Measurements from ENCODE around the gene ETV3.

The ETV3 gene

GRCh38 chr1:157137046-157137407, 1.2 kb downstream of the ETV3 start:
- TF ChIP-seq SIN3A (IDR thresholded peaks at IDR 0.05; ENCODE audit: borderline replicate concordance, insufficient read depth, low read length) (no peak), POLR2AphosphoS5 (IDR thresholded peaks at IDR 0.05; ENCODE audit: low read depth, low read length) (no peak), REST (IDR thresholded peaks at IDR 0.05; ENCODE audit: insufficient read depth in 1 of 2, low read depth in 2 of 2, low read length in 2 of 2) (no peak), TAF1 (IDR thresholded peaks at IDR 0.05; ENCODE audit: borderline replicate concordance, insufficient read depth, low read length) (no peak), FOXP2 (optimal IDR thresholded peaks at IDR 0.05; ENCODE audit: borderline replicate concordance, extremely low read depth, extremely low read length, insufficient read depth) (no peak)

GRCh38 chr1:157136133-157136532, 2.1 kb downstream of the ETV3 start:
- no peak for TF ChIP-seq POLR2AphosphoS5 (IDR thresholded peaks at IDR 0.05; ENCODE audit: low read depth, low read length)
- TF ChIP-seq SIN3A (IDR thresholded peaks at IDR 0.05; ENCODE audit: borderline replicate concordance, insufficient read depth, low read length): no peak
- no peak for TF ChIP-seq TAF1 (IDR thresholded peaks at IDR 0.05; ENCODE audit: borderline replicate concordance, insufficient read depth, low read length)

- no peak for TF ChIP-seq POLR2AphosphoS5 (IDR thresholded peaks at IDR 0.05; ENCODE audit: low read depth, low read length)
- no peak for TF ChIP-seq FOXP2 (optimal IDR thresholded peaks at IDR 0.05; ENCODE audit: borderline replicate concordance, extremely low read depth, extremely low read length, insufficient read depth)
- no peak for TF ChIP-seq REST (IDR thresholded peaks at IDR 0.05; ENCODE audit: insufficient read depth in 1 of 2, low read depth in 2 of 2, low read length in 2 of 2)
- TF ChIP-seq SIN3A (IDR thresholded peaks at IDR 0.05; ENCODE audit: borderline replicate concordance, insufficient read depth, low read length): no peak
- TF ChIP-seq TAF1 (IDR thresholded peaks at IDR 0.05; ENCODE audit: borderline replicate concordance, insufficient read depth, low read length): no peak
These were observed 2.5 kb downstream of the ETV3 start for GRCh38 chr1:157135646-157136045.

GRCh38 chr1:157135070-157135469, 3.1 kb downstream of the ETV3 start:
- no peak for TF ChIP-seq TAF1 (IDR thresholded peaks at IDR 0.05; ENCODE audit: borderline replicate concordance, insufficient read depth, low read length)
- no peak for TF ChIP-seq FOXP2 (optimal IDR thresholded peaks at IDR 0.05; ENCODE audit: borderline replicate concordance, extremely low read depth, extremely low read length, insufficient read depth)
- TF ChIP-seq POLR2AphosphoS5 (IDR thresholded peaks at IDR 0.05; ENCODE audit: low read depth, low read length): no peak
- TF ChIP-seq SIN3A (IDR thresholded peaks at IDR 0.05; ENCODE audit: borderline replicate concordance, insufficient read depth, low read length): no peak
- TF ChIP-seq REST (IDR thresholded peaks at IDR 0.05; ENCODE audit: insufficient read depth in 1 of 2, low read depth in 2 of 2, low read length in 2 of 2): no peak

- TF ChIP-seq POLR2AphosphoS5 (IDR thresholded peaks at IDR 0.05; ENCODE audit: low read depth, low read length) (no peak), SIN3A (IDR thresholded peaks at IDR 0.05; ENCODE audit: borderline replicate concordance, insufficient read depth, low read length) (no peak), REST (IDR thresholded peaks at IDR 0.05; ENCODE audit: insufficient read depth in 1 of 2, low read depth in 2 of 2, low read length in 2 of 2) (no peak), TAF1 (IDR thresholded peaks at IDR 0.05; ENCODE audit: borderline replicate concordance, insufficient read depth, low read length) (no peak), FOXP2 (optimal IDR thresholded peaks at IDR 0.05; ENCODE audit: borderline replicate concordance, extremely low read depth, extremely low read length, insufficient read depth) (no peak)
These were observed 3.8 kb downstream of the ETV3 start for GRCh38 chr1:157134442-157134841.
